ENCODE data around the gene MAN2B2.
A peak's percentile ranks its signal among the peaks of the same experiment; 100 is the strongest.
"Not testable (repeated sequence)": the region's sequence is repeated elsewhere in the genome, so short reads cannot be mapped to it uniquely, and the experiment has no call there.

MAN2B2 gene

GRCh38 chr4:6644792-6645530, 70.0 kb downstream of the MAN2B2 start:
- no peak for DNase-seq

DNA sequence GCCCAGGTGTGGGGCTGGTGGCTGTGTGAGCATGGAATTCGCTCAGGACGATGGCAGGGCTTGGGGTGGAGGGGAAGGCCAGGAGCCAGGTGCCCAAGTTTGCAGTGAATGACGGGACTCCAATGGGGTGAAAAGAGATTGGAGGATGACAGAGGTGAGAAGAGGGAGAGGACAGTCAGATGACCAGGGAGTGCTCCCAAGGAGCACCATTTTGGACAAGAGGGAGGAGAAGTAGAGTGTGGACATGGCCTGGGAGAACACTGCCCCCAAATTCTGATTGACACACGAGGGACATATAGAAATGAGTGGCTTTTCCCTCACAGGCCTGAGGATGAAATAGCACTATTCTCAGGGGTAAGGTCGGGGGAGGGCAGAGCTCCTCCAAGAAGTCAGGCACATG, 72.2 kb downstream of the MAN2B2 start:
- DNase-seq = no peak

GRCh38 chr4:6647582-6648230, 72.7 kb downstream of the MAN2B2 start:
- DNase-seq = no peak

GRCh38 chr4:6649216-6649615, 74.2 kb downstream of the MAN2B2 start:
- no peak for DNase-seq

GRCh38 chr4:6654211-6654610, 79.2 kb downstream of the MAN2B2 start:
- not testable (repeated sequence) for DNase-seq

DNA sequence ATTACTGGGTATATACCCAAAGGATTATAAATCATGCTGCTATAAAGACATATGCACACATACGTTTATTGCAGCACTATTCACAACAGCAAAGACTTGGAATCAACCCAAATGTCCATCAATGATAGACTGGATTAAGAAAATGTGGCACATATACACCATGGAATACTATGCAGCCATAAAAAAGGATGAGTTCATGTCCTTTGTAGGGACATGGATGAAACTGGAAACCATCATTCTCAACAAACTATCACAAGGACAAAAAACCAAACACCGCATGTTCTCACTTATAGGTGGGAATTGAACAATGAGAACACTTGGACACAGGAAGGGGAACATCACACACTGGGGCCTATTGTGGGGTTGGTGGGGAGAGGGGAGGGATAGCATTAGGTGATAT, 80.3 kb downstream of the MAN2B2 start:
- DNase-seq = not testable (repeated sequence)

- no peak for DNase-seq
Measured at GRCh38 chr4:6655924-6656323, 80.9 kb downstream of the MAN2B2 start.

DNA sequence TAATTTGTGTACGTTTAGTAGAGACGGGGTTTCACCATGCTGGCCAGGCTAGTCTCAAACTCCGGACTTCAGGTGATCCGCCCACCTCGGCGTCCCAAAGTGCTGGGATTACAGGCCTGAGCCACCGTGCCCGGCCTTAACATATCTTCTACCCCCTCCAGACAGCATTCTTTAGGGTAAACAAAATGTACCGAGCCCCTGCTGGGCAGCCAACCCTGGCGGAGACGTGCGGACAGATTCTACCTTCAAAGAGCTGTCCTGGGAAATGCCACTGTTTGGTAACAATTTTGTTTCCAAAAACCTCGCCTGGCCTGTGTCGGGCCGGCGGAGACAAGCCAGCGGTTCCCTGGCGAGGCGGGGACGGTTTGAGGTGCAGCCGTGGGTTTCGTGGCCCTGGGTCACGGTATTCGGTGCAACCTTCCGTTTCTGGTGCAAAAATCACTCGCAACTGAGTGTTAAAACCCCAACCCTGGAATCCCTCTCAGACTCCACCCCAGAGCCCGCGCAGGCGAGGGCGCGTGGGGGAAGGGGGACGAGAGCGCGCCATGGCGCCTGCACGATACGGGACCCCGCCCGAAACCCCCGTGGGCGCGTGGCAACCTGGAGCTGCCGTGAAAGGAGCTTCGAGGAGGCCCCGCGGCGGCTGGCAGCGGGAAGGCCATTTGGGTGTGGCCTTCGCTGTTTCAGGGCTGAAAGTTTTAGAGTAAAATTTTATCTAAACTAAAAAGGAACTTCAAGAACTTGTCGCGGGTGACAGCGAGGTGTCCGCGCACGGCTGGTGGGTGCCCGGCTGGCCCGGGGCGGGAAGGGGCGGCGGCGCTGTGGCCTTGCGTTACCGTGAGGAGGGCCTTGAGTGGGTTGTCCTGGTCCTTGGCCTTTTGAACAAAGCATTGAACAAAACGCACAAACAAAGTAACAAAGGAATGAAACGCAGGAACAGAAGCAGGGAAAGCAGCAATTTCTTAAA, 82.5 kb downstream of the MAN2B2 start:
- DNase-seq = no peak

DNA sequence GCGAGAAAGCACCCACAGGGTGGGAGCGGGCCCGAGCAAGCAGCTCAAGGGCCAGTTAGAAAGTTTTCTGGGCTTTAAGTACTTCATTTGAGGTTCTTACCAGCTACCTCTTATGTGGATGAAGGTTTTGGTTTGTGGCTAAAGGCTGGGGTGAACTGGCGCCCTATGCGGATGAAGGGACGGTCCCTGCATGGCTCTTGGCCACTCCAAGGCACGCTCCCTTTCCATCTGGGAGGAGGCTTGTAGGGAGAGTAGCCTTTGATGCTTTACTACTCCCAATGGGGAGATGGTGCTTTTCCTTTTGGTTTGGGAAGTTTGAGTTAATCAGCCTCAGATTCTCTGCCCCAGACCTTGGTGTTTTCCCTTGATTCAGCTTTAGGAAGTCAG, 83.2 kb downstream of the MAN2B2 start:
- DNase-seq = no peak

DNA sequence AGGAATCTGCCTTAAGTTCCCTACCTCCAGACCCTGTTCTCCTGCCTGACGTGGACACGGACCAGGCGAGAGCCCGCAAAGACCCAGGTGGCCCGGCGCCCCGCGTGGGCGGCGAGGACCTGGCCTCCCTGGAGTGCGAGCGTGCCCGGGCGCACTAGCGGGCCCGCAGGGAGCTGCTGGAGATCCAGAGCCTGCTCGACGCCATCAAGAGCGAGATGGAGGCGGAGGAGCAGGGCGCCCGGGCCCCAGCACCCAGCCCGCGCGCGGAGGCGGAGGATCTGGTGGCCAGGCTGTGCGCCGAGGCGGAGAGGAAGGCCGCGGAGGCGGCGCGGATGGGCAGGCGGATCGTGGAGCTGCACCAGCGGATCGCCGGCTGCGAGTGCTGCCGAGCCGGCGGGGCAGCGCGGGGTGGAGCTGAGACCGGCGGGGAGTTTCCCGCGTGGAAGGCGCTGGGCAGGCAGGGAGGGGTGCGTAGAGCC, 83.6 kb downstream of the MAN2B2 start:
- DNase-seq = peak; percentile 66

DNA sequence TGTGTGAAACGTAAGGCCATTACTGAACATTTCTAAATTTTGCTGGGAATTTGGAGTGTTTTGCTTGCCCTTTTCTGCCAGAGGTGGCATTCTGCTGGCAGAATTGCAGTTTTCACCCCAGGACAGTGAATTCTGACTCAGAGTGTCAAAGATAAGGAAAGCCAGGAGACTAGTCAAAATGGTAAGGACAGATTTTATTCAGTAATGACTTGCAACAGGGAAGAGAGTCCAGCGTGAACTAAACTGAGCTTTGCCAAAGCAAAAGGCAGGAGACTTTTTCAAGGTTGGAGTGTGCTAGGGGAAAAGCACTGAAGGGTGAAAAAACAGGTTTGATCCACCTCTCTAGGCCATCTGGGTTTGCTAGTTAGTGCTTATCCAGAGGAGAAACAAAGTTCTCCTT, 84.9 kb downstream of the MAN2B2 start:
- DNase-seq = no peak

DNA sequence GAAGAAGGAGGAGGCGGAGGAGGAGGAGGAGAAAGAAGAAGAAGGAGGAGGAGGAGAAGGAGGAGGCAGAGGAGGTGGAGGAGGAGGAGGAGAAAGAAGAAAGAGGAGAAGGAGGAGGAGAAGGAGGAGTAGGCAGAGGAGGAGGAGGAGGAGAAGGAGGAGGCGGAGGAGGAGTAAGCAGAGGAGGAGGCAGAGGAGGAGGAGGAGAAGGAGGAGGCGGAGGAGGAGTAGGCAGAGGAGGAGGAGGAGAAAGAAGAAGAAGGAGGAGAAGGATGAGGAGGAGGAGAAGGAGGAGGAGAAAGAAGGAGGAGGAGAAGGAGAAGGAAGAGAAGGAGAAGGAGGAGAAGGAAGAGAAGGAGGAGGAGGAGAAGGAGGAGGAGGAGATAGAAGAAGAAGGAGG, 85.4 kb downstream of the MAN2B2 start:
- DNase-seq = no peak

DNA sequence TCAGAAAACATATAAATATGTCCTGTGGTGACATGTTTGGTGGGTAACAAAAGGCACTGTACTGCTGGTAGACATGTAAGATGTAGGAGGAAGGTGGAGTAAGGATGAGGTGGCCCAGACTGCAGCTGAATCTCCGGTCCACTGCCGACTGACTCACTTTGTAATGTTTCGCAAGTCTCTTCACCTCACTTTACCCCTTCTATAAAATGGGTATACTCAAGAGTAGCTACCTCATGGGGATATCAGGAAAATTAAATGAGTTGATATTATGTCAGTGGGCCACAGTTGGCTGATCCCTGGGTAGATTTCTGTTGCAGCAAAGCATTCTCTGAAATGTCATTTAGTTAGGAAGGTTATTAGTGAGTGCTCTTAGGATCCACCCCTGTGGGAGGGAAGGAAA, 87.6 kb downstream of the MAN2B2 start:
- no peak for DNase-seq

GRCh38 chr4:6663596-6664393, 88.8 kb downstream of the MAN2B2 start:
- no peak for DNase-seq

GRCh38 chr4:6665320-6665654, 90.3 kb downstream of the MAN2B2 start:
- DNase-seq = no peak

- no peak for DNase-seq
Measured at GRCh38 chr4:6668391-6668790, 93.4 kb downstream of the MAN2B2 start.

DNA sequence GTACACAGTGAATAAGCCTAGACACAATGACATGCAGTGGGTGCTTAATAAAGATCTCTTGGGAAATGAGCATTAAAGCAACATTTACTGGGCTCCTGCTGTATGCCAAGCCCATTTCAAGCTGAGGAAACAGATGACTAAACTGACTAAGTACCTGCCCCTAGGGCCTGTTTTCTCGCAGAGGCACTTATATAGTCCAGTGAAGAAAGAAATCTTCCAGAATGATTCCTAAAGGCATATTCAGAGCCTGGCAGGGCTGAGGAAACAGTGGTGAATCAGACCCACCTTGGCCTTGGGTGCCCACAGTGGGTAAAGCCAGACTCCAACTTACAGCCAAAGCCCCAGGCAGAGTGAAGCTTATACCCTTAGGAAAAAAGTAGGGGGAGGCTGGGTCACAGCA, 96.7 kb downstream of the MAN2B2 start:
- DNase-seq = no peak

- DNase-seq = no peak
Measured at GRCh38 chr4:6672131-6672530, 97.1 kb downstream of the MAN2B2 start.

DNA sequence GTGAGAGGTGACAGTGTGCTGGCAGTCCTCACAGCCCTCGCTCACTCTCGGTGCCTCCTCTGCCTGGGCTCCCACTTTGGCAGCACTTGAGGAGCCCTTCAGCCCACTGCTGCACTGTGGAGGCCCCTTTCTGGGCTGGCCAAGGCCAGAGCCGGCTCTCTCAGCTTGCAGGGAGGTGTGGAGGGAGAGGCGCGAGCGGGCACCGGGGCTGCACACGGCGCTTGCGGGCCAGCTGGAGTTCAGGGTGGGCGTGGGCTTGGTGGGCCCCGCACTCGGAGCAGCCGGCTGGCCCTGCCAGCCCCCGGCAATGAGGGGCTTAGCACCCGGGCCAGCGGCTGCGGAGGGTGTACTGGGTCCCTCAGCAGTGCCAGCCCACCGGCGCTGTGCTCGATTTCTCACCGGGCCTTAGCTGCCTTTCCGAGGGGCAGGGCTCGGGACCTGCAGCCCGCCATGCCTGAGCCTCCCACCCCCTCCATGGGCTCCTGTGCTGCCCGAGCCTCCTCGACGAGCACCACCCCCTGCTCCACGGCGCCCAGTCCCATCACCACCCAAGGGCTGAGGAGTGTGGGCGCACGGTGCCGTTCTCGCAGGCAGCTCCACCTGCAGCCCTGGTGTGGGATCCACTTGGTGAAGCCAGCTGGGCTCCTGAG, 97.7 kb downstream of the MAN2B2 start:
- not testable (repeated sequence) for DNase-seq
